ENCODE results near the gene DENND2A. TPM values are rescaled to one million over a fixed set of nuclear protein-coding genes. Genes with fewer than 3 reads are reported as not detected.

DENND2A gene
- total and polyA plus RNA-seq, 7 donors, result 2.7 to 8.7 (median 3.8) TPM

DNA sequence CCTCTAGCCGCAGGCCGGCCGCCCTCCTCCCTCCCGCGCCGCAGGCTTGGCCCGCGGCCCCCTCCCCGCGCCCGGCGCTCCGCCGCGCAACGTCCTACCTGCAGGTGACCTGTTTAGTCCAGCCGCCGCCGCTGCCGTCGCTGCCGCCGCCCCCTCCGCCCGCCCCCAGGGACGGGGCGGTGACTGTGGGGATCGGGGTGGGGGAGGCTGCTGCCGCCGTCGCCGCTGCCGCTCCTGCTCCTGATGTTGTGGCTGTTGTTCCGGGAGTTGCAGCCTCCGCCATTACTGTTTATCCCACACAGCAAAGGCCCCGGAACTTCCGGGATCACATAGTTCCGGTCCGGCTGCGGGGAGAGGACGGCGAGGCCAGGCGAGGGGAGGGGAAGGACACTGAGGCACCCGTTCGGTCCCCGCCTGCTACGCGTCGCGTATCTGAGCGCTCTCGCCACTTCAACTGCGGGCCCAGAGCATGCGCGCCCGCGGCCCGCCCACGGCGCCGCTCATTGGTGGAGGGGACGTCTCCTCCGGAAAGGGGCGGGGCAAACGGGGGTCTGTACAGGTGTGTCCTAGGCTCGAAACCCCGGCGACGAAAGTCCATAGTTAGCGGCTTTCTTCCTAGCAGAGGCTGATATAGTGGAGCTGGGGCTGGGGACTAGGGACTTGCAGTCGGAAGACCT lies 161.4 kb downstream of the DENND2A start, which contains the start of gene MKRN1:
MKRN1 (minus strand) TSS at position 444 of the 677 bp plus-strand sequence; CDS start at position 283, 161 bp downstream.
- DNase-seq (peak; percentile 94 to 96), ATAC-seq (peak; percentile 99)
- Histone ChIP-seq H3K4me3 (peak within 1 kb of the TSS; percentile 96), H3K4me1 (peaks cover 14% of the 10 kb centered on the region), H3K9me3 (no peaks in the 10 kb centered on the region), H3K27me3 (ENCODE audit: insufficient read depth in 3 of 3, low read length in 2 of 3) (no peaks in the 10 kb centered on the region), H3K36me3 (ENCODE audit: insufficient read depth in 1 of 2, low read depth in 1 of 2) (no peaks in the 10 kb centered on the region), H3K27ac (peak within 1 kb of the TSS; percentile 82)
- 1% methylated on average over 36 to 71 of the region's 71 CpGs for WGBS, 3 donors
- intact Hi-C loops (cut with DNase I), result loop anchor here (2.0 to 5.0 kb wide), 3 partner anchors 38 to 176 kb away; no protein-coding TSS in a partner anchor
- TF ChIP-seq, protein P1, sequence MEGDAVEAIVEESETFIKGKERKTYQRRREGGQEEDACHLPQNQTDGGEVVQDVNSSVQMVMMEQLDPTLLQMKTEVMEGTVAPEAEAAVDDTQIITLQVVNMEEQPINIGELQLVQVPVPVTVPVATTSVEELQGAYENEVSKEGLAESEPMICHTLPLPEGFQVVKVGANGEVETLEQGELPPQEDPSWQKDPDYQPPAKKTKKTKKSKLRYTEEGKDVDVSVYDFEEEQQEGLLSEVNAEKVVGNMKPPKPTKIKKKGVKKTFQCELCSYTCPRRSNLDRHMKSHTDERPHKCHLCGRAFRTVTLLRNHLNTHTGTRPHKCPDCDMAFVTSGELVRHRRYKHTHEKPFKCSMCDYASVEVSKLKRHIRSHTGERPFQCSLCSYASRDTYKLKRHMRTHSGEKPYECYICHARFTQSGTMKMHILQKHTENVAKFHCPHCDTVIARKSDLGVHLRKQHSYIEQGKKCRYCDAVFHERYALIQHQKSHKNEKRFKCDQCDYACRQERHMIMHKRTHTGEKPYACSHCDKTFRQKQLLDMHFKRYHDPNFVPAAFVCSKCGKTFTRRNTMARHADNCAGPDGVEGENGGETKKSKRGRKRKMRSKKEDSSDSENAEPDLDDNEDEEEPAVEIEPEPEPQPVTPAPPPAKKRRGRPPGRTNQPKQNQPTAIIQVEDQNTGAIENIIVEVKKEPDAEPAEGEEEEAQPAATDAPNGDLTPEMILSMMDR (IDR thresholded peaks at IDR 0.05), result no peak

- peak in 3 of 4 donors; percentile 26 to 41 (median 39) for ATAC-seq
- Histone ChIP-seq H3K27me3 (ENCODE audit: insufficient read depth in 3 of 3, low read length in 2 of 3) (no peaks in the 10 kb centered on the region), H3K4me3 (peak overlapping the region; percentile 96), H3K36me3 (ENCODE audit: insufficient read depth in 1 of 2, low read depth in 1 of 2) (no peaks in the 10 kb centered on the region), H3K4me1 (peaks cover 14% of the 10 kb centered on the region), H3K27ac (peak overlapping the region; percentile 82), H3K9me3 (no peaks in the 10 kb centered on the region)
- peak; percentile 37 to 66 for DNase-seq
- WGBS, 3 donors, result 1% methylated on average over 49 to 69 of the region's 69 CpGs
- intact Hi-C loops (cut with DNase I), result loop anchor here (2.0 to 5.0 kb wide), 3 partner anchors 39 to 176 kb away; no protein-coding TSS in a partner anchor
- TF ChIP-seq, protein P1 (IDR thresholded peaks at IDR 0.05), result no peak
Observed at GRCh38 chr7:140478246-140479061, 162.2 kb downstream of the DENND2A start.

- H3K27me3 ChIP-seq (ENCODE audit: insufficient read depth in 3 of 3, low read length in 2 of 3), result no peaks in the 10 kb centered on the region
- intact Hi-C loops (cut with DNase I), result loop anchor here in 1 of 2 donors (5.0 kb wide), 1 partner anchor 41 kb away; no protein-coding TSS in a partner anchor
- WGBS, 3 donors, result 78 to 82% (median 79%) methylated on average over 11 of the region's 11 CpGs
Observed at GRCh38 chr7:140476698-140477261, 163.8 kb downstream of the DENND2A start.

DNA sequence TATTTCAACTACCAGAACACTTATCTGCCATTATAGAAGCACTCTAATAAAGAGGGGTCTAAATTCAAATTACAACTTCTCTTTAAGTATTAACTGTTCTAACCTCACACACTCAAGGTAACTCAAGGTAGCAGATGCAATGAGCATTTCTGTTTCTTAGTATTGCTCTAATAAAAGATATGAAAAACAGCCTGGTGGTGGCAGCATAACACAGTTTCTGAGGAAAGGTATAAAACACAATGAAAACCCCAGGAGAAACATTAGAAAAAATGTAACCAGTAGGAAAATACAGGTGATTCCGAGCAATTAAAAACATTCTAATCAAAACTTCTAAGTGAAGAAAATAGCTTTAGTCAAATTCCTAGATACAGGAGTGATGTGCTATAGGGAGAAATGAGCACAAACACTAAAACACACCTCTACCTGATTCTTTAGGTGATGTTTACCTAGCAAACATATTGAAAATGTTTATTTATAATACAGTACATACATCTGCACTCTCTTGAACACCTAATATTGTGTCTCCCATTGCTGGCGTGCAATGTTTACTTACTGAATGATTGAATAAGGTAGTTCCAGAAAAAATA lies 164.8 kb downstream of the DENND2A start:
- H3K4me3 ChIP-seq, result no peak overlapping the region
- TF ChIP-seq, protein P1 (IDR thresholded peaks at IDR 0.05), result peak; percentile 59
- H3K4me1 ChIP-seq, result peaks cover 14% of the 10 kb centered on the region
- DNase-seq (no peak), ATAC-seq (no peak)
- H3K27me3 ChIP-seq (ENCODE audit: insufficient read depth in 3 of 3, low read length in 2 of 3), result no peaks in the 10 kb centered on the region
- H3K27ac ChIP-seq, result no peak overlapping the region
- peaks cover 0 to 11% of the 10 kb centered on the region in 2 donors for H3K36me3 ChIP-seq (ENCODE audit: insufficient read depth in 1 of 2, low read depth in 1 of 2)
- intact Hi-C loops (cut with DNase I), result loop anchor here in 1 of 2 donors (5.0 kb wide), 1 partner anchor 41 kb away; no protein-coding TSS in a partner anchor
- WGBS, 3 donors, result 52 to 64% (median 55%) methylated on average over 2 of the region's 2 CpGs
- no peaks in the 10 kb centered on the region for H3K9me3 ChIP-seq

More at GRCh38 chr7:140476698-140477261, 163.8 kb downstream of the DENND2A start:
- Histone ChIP-seq H3K4me1 (peaks cover 14% of the 10 kb centered on the region), H3K36me3 (ENCODE audit: insufficient read depth in 1 of 2, low read depth in 1 of 2) (peaks cover 0 to 2% of the 10 kb centered on the region in 2 donors), H3K9me3 (no peaks in the 10 kb centered on the region), H3K4me3 (peak overlapping the region; percentile 96), H3K27ac (no peak overlapping the region)
- DNase-seq (no peak), ATAC-seq (no peak)
- TF ChIP-seq, protein P1 (IDR thresholded peaks at IDR 0.05), result no peak
